Left lung (tissue), 10 donors: ENCODE results near the gene TLCD2. TPM values are rescaled to one million over a fixed set of nuclear protein-coding genes. Genes with fewer than 3 reads are reported as not detected.
A peak's percentile ranks its signal among the peaks of the same experiment; 100 is the strongest.

Experiments used
- ATAC-seq: fragments of 200-7000 bp; cut with Tn5 transposase; one replicate; pipeline ENCODE4 v1.9.1; 2020; ENCODE audit warnings: moderate library complexity
- DNase-seq, 4 donors: peaks; one replicate each; pipeline ENCODE4 v3.0.0-alpha.2; 2013 to 2020
- H3K27ac ChIP-seq, 2 donors: fragments of 200-600 bp; sonication (generic) in 1 of 2; one replicate each; pipeline versions ENCODE4 v1.5.0 to v1.8.0; 2020 to 2021
- H3K27me3 ChIP-seq, 2 donors: fragments of 200-600 bp; sonication (generic) in 1 of 2; one replicate each; pipeline versions ENCODE4 v1.5.0 to v1.8.0; 2020 to 2021
- H3K36me3 ChIP-seq, 2 donors: fragments of 200-600 bp; sonication (generic) in 1 of 2; one replicate each; pipeline versions ENCODE4 v1.5.0 to v1.8.0; 2020 to 2021
- H3K4me1 ChIP-seq, 2 donors: fragments of 200-600 bp; one replicate each; pipeline ENCODE4 v1.8.0; 2021
- H3K4me3 ChIP-seq, 2 donors: fragments of 200-600 bp; sonication (generic) in 1 of 2; one replicate each; pipeline versions ENCODE4 v1.5.0 to v1.8.0; 2020 to 2021; ENCODE audit warnings: mild to moderate bottlenecking in 1 of 2
- H3K9me3 ChIP-seq, 2 donors: fragments of 200-600 bp; sonication (generic) in 1 of 2; one replicate each; pipeline versions ENCODE4 v1.5.0 to v1.8.0; 2020 to 2021
- intact Hi-C, 2 donors: fragments of 100-400 bp; cut with DNase I; formaldehyde crosslinking; loops; one replicate each; pipeline versions ENCODE4 v1.11.2 to v1.14.2; 2022
- polyA plus RNA-seq, 6 donors: library from polyadenylated mRNA; unstranded; fragments of 120-200 nt; gene quantifications; one replicate each; pipeline ENCODE4 v1.2.1, GENCODE V29; 2013; ENCODE audit not compliant: insufficient read length in 6 of 6
- total RNA-seq, 2 donors: library from RNA; stranded (reverse); fragmentation: NEBNext Ultra II Directional; extraction: Animal tissue kit (Norgen Biotek cat#: 25700); gene quantifications; one replicate each; pipeline ENCODE4 v1.2.1, GENCODE V29; 2021
- TF ChIP-seq, protein P1 (sequence below), 2 donors: fragments of 200-600 bp; sonication (generic) in 1 of 2; IDR thresholded peaks; one replicate each; pipeline versions ENCODE4 v1.5.0 to v1.8.0; 2021; ENCODE audit warnings: antibody characterized with exemption in 2 of 2
- donor health status: DM: no; HTN: yes; CAD: no.
- donor health status: DM: no; HTN: no; CAD: no.

Gene TLCD2
- total and polyA plus RNA-seq, 8 donors, result 7.3 to 14.4 (median 10.4) TPM

GRCh38 chr17:1755252-1755826, 45.2 kb upstream of the TLCD2 start:
- no peak overlapping the region for H3K27ac ChIP-seq
- H3K27me3 ChIP-seq, result no peaks in the 10 kb centered on the region
- ATAC-seq (no peak), DNase-seq (no peak)
- intact Hi-C loops, result no loop called here
- H3K4me3 ChIP-seq, result peak overlapping the region in 1 of 2 donors; percentile 39
- peaks cover 0 to 48% of the 10 kb centered on the region in 2 donors for H3K4me1 ChIP-seq
- H3K36me3 ChIP-seq, result no peaks in the 10 kb centered on the region
- TF ChIP-seq, protein P1, sequence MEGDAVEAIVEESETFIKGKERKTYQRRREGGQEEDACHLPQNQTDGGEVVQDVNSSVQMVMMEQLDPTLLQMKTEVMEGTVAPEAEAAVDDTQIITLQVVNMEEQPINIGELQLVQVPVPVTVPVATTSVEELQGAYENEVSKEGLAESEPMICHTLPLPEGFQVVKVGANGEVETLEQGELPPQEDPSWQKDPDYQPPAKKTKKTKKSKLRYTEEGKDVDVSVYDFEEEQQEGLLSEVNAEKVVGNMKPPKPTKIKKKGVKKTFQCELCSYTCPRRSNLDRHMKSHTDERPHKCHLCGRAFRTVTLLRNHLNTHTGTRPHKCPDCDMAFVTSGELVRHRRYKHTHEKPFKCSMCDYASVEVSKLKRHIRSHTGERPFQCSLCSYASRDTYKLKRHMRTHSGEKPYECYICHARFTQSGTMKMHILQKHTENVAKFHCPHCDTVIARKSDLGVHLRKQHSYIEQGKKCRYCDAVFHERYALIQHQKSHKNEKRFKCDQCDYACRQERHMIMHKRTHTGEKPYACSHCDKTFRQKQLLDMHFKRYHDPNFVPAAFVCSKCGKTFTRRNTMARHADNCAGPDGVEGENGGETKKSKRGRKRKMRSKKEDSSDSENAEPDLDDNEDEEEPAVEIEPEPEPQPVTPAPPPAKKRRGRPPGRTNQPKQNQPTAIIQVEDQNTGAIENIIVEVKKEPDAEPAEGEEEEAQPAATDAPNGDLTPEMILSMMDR (IDR thresholded peaks at IDR 0.05), result no peak
- H3K9me3 ChIP-seq, result no peaks in the 10 kb centered on the region

- no peak overlapping the region for H3K27ac ChIP-seq
- intact Hi-C loops, result no loop called here
- no peaks in the 10 kb centered on the region for H3K36me3 ChIP-seq
- H3K9me3 ChIP-seq, result no peaks in the 10 kb centered on the region
- DNase-seq, result no peak
- TF ChIP-seq, protein P1 (IDR thresholded peaks at IDR 0.05), result no peak
- peaks cover 0 to 45% of the 10 kb centered on the region in 2 donors for H3K4me1 ChIP-seq
- peak overlapping the region in 1 of 2 donors; percentile 39 for H3K4me3 ChIP-seq
- ATAC-seq, result no peak
- no peaks in the 10 kb centered on the region for H3K27me3 ChIP-seq
These were observed 44.4 kb upstream of the TLCD2 start for GRCh38 chr17:1754430-1755112.

DNA sequence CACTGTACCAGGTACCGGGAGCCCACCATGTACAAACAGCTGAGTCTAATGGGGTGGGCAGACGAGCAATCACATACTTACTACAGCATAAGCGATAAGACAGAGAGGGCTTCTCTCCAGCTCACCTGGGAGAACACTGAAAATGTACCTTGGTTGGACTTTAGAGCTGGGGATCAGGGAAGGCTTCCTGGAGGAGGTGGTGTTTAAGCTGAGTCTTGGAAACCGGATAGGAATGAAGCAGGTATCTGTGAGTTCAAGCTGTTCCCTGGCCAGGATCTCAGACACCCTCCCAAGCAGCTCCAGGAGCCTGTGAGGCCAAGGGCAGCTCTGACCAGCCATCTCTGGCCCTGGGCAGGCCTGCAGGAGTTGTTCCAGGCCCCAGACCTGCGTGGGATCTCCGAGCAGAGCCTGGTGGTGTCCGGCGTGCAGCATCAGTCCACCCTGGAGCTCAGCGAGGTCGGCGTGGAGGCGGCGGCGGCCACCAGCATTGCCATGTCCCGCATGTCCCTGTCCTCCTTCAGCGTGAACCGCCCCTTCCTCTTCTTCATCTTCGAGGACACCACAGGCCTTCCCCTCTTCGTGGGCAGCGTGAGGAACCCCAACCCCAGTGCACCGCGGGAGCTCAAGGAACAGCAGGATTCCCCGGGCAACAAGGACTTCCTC, 43.7 kb upstream of the TLCD2 start:
- Histone ChIP-seq H3K27me3 (no peaks in the 10 kb centered on the region), H3K9me3 (no peaks in the 10 kb centered on the region), H3K36me3 (no peaks in the 10 kb centered on the region), H3K27ac (peak overlapping the region in 1 of 2 donors; percentile 77), H3K4me3 (peak overlapping the region in 1 of 2 donors; percentile 39), H3K4me1 (peaks cover 0 to 40% of the 10 kb centered on the region in 2 donors)
- DNase-seq (no peak), ATAC-seq (no peak)
- intact Hi-C loops, result no loop called here
- TF ChIP-seq, protein P1 (IDR thresholded peaks at IDR 0.05), result no peak

- peak overlapping the region in 1 of 2 donors; percentile 39 for H3K4me3 ChIP-seq
- TF ChIP-seq, protein P1 (IDR thresholded peaks at IDR 0.05), result no peak
- peak overlapping the region; percentile 13 to 77 for H3K27ac ChIP-seq
- no peaks in the 10 kb centered on the region for H3K27me3 ChIP-seq
- intact Hi-C loops, result no loop called here
- DNase-seq, result peak in 1 of 4 donors; percentile 67
- no peaks in the 10 kb centered on the region for H3K9me3 ChIP-seq
- H3K36me3 ChIP-seq, result no peaks in the 10 kb centered on the region
- peaks cover 0 to 37% of the 10 kb centered on the region in 2 donors for H3K4me1 ChIP-seq
- ATAC-seq, result peak; percentile 77
These were observed 42.5 kb upstream of the TLCD2 start for GRCh38 chr17:1752425-1753262.
